Stimulated activated CD4-positive, alpha-beta T cell treated with anti-CD3 and anti-CD28 coated beads, Interleukin-4, amount 100 ng/mL, for 1 hour (primary cell): ENCODE measurements around the gene PDE2A.
"Not testable (repeated sequence)": the region's sequence is repeated elsewhere in the genome, so short reads cannot be mapped to it uniquely, and the experiment has no call there.

Source experiments
- DNase-seq: peaks from one replicate; pipeline ENCODE4 v3.0.0-alpha.2; 2020

Gene PDE2A

DNA sequence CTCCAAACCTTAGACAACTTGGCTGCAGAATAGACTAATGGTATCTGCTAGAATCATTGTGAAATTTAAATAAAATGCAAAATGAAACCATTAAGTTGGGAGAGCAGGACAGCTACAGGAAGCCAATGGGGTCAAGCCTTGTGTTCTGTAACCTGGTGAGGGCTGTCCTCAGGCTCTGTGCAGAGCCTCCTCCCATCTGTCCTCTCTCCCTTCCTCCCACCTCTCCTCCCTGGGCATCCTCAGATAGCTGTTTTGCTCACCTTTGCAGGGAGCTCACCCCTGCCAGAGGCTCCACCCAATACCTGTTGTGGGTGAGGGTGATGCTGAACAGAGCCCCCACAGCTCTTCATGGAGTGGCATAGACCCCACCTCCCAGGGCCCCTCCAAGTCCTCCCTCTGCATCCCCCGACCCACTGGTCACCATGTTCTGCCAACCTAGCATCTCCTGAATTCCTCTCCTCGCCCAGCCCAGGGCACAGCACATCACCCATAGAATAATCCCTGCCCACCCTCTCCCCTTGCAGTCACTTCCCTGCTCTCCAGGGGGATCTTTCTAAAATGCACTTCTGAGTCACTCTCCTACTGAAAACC is 100.3 kb downstream of the PDE2A start:
- no peak for DNase-seq

DNA sequence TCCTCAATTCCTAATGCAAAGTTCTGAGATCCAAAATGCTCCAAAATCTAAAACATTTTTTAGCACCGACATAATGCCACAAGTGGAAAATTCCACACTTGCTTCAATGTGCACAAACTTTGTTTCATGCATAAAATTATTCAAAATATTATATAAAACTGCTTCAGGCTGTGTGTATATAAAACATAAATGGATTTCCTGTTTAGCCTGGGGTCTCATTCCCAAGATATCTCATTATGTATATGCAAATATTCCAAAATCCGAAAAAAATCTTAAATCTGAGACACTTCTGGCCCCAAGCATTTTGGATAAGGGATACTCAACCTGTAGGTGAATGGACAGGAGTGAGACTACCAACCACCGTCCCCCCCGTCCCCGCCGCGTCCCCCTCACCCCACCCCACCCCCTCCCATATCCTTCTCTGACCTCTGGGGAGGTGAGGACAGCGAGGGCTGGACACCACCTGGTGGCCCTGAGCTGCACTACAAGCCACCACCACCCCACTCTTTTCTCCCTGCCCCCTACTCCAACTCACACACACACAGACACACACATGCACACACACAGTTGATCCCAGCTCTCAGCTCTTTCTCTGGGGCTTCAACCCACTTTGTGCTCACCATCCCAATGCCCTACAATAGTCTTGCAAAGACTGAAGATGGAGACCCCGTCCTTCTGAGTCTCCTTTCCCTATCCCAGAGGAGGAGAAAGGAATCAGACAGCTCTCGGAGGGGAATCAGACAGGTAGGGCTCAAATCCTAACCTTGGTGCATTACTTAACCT is 101.0 kb downstream of the PDE2A start:
- DNase-seq, result peak; percentile 29

DNA sequence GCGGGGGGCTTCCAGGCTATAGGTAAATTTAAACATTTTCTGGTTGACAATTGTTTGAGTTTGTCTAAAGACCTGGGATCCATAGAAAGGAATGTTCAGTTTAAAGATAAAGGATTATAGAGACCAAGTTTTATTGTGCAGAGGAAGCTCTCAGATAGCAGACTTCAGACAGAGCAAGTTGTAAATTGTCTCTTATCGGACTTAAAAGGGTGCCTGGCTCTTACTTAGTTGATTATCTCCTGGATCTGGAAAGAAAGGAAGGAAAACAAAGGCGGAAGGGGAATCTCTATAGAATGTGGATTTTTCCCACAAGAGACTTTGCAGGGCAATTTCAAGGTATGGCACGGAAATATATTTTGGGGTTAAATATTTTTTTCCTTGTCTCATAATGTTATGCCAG is 101.7 kb downstream of the PDE2A start:
- DNase-seq, result not testable (repeated sequence)

DNA sequence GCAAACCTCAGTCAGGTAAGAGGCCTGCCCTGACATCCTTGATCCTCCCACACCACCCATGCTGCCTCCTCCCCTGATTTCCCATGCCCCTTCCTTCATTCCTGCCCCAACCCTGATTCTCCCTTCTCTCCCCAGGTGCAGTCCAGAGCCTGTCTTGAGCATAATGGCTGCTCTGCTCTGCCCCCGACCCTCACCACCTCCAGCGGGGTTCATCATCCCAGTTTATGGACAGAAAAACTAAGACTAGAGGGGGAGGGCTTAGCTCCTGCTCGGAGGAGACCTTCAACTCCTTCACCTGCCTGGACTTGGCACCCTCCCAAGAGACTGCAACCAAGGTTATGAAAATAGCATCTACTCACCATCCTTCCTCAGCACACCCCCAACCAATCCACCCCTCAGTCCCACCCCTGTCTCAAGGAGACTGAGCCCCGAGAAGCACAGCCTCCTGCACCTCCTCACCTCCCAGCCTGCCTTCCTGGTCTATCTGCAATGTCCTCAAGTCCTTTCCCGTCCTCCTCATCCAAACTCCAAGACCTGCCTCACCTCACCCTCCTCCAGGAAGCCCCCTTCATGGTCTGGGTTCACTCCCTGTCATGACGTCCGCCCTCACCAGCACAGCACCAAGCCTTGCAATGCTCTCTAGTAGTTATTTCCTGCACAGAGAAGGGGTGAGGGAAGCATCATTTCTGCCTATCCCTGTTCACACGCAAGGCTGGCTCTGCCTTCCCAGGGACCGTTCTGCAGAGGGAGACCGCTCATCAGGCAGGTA is 103.1 kb downstream of the PDE2A start:
- no peak for DNase-seq

- no peak for DNase-seq
These were observed 104.0 kb downstream of the PDE2A start for GRCh38 chr11:72569966-72570892.

- DNase-seq, result no peak
These were observed 105.4 kb downstream of the PDE2A start for GRCh38 chr11:72568861-72569260.

DNA sequence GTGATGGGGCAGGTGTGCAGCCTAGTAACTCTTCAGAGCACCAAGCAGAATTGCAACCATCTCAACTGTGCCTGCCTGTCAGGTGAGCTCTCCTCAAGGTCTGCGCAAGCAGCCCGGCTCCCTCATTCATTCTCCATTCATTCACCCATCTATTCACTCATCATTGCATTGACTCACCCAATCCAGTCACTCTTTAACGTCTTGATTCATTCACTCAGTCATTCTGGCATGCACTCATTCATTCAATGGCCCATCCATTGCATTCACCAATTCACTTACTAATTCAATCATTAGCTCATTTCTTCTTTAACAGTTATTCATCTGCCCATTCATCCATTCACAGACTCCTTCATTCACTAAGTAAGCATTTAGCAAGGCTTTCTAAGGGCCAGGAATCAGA is 111.8 kb downstream of the PDE2A start:
- no peak for DNase-seq

DNA sequence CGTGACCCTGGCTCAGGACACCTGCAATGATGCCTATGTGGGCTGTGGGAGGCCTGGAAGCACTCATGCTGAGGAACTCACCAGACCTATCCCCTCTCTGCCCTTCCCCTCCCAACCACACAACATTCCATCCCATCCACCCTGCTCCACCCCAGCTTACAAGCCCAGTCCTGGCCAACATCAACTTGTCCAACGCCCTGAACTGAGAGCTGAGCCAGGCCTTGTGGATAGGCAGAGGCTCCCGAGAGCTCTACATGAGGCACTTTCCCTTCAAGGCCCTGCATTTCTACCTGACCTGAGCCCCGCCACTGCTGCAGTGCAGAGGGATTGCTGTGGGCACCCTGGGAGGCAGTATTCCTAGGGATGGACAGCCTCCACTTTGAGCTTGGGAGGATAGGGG is 112.4 kb downstream of the PDE2A start:
- DNase-seq, result no peak

- not testable (repeated sequence) for DNase-seq
These were observed 113.4 kb downstream of the PDE2A start for GRCh38 chr11:72560864-72561263.

GRCh38 chr11:72556433-72556832 is 117.8 kb downstream of the PDE2A start:
- no peak for DNase-seq

DNA sequence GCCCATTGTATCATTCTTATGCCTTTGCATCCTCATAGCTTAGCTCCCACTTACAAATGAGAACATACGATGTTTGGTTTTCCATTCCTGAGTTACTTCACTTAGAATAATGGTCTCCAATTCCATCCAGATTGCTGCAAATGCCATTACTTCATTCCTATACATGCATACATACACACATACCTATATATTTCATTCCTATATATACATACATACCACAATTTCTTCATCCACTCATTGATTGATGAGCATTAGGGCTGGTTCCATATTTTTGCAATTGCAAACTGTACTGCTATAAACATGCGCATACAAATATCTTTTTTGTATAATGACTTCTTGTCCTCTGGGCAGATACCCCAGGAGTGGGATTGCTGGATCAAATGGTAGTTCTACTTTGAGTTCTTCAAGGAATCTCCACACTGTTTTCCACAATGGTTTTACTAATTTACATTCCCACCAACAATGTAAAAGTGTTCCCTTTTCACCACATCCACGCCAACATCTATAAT is 119.2 kb downstream of the PDE2A start:
- not testable (repeated sequence) for DNase-seq

GRCh38 chr11:72553706-72554105 is 120.5 kb downstream of the PDE2A start:
- no peak for DNase-seq

DNA sequence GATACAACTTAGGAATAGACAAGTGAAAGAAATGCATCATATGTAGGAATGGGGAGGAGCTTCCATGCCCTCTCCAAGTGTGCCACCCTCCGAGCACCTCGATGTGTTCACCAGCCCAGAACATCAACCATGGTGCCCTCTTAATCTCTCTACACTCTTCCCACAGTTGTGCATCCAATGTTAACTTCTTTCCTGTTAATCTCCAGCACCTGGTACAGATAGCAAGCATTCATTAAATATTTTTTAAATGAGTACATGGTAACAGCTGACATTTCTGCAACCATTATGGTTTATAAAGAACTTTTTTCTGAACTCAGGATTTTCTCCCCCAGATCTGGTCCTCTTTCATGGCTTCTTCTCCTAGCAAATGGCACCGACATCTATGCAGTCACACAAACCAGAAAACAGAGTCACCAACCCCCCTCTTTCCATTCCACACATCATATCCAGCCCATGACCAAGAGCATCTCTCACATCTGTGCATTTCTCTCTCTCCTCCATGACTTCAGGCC is 121.8 kb downstream of the PDE2A start:
- DNase-seq, result no peak

GRCh38 chr11:72551571-72551970 is 122.7 kb downstream of the PDE2A start:
- no peak for DNase-seq

DNA sequence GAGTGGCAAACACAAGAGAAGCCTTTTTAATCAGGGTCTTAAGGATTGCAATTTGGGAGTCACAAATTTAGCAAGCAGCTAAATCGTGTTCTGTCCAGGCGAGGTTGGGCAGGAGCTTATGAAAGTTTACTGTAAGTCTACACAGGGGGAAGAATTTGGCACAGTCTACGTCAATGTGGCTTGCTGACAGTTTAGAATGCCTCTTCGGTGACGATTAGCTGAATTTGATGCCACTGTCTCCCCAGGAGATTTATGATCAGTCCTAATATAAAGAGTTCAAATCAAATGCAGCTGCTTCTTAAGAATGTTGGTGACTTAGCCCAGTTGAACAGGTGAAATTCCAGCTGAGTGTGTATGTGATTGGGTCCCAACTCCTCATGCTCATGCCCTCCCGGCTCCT is 125.8 kb downstream of the PDE2A start:
- no peak for DNase-seq

DNA sequence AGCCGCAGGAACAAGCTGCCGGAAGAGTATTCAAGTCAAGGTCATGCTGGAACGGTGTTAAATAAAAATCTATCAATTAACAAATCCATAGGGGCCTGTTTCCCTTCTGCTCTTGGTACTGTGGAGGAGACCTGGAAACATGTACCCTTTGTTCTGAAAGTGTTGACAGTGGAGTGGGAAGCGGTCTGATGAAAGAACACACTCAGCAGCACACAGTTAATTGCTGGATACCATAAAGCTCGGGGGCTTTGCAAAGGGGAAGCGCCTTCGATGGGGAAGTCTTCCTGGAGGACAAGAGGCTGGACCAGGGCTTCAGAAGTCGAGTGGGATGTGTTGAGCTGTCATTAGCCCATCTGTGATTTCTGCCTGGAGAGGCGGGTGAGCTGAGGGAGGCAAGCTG is 127.4 kb downstream of the PDE2A start:
- DNase-seq, result no peak

DNA sequence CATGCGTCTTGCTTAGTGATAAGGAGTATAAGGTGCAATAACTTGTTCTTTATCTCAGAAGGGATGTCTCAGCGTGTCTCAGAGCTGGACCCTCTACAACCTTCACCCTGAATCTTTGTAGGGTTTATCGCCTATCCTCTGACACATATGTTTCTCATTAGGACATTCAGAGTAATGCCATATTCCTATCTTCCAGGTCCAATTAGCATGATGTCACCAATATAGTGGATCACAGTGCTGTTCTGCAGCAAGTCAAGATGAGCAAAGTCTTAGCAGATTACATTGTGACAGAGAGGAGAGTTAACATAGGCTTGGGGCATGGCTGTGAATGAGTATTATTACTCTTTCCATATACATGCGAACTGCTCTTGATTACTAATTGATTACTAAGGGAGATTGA is 129.6 kb downstream of the PDE2A start:
- DNase-seq, result no peak

DNA sequence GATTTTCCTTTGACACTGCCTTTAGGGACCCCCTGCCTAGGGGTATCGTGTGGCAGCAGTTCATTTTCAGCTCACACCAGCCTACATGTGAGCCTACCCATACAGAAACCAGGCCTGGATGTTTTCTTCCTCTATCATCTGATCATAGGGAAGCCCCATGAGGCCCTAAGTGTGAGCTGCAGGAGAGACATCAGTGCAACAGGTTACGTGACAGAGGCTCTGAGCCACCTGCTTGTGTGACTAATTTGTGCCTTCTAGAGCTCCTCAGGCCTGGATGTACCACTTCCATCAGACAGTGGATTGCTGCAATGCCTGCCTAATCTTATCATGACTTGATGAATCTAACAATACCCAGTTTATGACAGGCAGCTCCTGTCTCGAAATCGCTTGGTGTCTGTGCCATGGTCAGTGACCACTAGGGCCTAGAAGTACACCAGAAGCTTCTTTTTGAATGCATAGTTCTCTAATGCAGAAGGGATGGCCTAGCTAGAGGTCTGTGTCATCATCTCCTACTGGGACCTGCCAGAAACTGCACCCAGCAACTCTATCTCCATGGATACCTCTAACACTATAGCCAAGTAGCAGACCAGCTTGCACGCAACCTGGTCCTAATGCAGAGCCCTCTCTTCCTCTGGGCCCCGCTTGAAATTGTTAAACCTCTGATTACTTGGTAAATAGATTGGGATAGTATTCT is 130.2 kb downstream of the PDE2A start:
- no peak for DNase-seq

DNA sequence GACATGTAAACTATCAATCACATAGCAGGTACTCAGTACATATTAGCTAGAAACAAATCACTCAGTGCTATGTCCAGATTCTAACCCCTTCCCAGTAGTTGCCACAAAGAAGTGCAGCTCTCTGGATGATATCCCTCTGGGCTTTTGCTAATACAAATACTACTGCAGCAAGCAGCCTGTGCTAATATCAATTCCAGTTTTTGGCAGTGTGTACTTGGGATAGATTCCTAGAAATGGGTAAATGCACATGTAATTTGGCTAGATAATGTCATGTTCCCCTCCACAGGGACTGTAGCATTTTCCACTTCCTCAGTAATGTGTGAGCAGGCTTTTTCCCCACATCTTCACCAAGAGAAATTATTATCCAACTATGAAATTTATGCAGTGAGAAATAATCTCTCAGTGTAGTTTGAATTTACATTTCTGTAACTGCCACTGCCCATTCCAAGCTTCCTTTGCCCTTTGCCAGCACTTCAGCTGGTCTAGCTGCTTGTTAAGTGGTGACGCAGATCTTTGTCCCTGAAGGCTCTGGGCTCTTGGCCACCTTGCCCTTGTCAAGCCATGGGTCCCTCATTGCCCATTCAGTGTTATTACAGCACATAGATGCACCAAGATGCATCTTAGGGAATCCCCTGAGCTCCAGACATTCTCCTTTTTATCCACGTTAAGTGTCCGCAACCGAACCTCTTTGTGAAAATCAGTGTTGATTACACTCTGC is 132.8 kb downstream of the PDE2A start:
- no peak for DNase-seq

GRCh38 chr11:72537051-72537450 is 137.2 kb downstream of the PDE2A start:
- DNase-seq, result no peak

DNA sequence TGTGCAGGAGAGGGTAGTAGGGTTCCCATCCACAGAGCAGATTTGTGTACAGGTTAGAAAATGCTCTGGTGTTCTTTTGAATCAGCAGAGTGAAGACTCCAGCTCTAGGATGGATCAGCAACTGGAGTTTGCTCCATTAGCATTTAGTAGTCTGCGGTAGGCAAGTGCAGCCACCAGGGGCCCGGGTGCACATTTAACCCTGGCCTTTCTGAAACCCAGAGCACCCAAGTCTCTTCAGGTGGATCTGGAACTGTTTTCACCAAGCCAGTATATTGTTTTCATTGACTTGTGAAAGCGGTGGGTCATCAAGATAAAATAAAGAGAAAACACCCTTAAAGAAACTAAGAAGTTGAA is 139.1 kb downstream of the PDE2A start:
- DNase-seq, result no peak
